ENCODE data around the gene ROBO4.

The ROBO4 gene

DNA sequence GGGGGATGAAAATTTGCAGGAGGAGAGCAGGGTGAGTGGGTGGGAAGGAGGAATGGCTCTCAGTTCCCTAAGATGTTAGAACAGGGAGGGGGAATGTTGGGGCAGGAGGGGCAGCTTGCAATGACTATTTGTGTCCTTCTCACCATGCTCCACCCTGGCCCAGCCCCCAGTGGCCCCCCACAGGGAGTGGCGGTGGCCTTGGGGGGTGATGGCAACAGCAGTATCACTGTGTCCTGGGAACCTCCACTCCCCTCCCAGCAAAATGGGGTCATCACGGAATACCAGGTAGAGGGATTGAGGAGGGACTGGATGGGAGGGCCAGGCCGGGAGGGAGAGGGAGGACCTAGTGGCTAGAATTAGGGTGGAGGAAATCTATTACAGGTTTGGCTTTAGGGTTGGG is 22.3 kb downstream of the ROBO4 start:
- no peak for DNase-seq (ENCODE audit: low read depth in 1 of 2, low spot score in 1 of 2)

DNA sequence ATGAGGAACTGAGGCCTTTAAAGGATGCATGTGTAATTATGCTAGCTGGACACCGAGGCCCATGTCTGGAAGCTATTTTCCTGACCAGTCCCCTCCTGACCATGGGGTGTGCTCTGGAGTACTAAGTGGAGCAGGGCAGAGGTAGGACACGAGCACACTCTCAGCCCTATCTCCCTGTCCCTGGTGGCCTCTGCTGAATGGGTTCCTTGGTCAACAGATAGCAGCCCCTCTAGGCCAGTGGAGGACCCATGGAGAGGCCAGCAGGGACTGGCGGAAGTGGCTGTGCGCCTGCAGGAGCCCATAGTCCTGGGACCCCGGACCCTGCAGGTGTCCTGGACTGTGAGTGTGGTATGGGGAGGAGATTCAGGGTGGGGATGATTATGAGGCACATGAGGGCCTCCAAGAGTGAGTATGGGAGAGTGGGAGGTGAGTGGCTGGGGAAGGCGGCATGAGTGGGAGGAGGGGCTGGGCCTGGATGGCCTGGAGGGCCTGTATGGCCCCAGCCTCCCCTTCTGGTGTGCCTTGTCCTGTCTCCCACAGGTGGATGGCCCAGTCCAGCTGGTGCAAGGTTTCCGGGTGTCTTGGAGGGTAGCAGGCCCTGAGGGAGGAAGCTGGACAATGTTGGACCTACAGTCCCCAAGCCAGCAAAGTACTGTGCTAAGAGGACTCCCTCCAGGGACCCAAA is 23.0 kb downstream of the ROBO4 start:
- no peak for DNase-seq (ENCODE audit: low read depth in 1 of 2, low spot score in 1 of 2)

DNA sequence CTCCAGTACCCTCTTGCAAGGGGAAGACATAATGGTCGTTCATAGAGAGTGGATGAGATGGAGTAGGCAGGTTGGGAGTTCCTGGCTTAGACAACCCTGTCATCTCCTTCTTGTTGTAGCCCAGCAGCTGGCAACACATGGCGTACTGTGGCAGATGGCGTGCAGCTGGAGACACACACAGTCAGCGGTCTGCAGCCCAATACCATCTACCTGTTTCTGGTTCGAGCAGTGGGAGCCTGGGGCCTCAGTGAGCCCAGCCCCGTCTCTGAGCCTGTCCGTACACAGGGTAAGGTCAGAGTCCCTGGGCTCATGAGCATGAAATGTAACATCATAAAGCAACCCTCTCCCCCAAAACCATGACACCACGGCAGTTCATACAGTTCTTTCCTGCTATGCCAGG is 23.7 kb downstream of the ROBO4 start:
- no peak for DNase-seq (ENCODE audit: low read depth in 1 of 2, low spot score in 1 of 2)

DNA sequence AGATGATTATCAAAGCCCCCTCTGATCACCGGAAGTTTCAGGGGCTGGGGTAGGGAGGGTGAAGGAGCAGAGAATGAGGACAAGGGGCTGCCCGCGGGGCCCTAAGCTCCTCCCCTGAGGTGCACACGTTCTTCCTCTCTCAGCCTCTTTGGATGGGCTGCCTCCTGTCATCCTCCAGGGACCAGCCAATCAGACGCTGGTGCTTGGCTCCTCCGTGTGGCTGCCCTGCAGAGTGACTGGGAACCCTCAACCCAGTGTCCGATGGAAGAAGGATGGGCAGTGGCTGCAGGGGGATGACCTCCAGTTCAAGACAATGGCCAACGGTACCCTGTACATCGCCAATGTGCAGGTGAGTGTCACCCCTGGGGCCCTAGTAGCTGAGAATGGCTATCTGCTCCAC is 24.9 kb downstream of the ROBO4 start:
- DNase-seq (ENCODE audit: low read depth in 1 of 2, low spot score in 1 of 2) = no peak

DNA sequence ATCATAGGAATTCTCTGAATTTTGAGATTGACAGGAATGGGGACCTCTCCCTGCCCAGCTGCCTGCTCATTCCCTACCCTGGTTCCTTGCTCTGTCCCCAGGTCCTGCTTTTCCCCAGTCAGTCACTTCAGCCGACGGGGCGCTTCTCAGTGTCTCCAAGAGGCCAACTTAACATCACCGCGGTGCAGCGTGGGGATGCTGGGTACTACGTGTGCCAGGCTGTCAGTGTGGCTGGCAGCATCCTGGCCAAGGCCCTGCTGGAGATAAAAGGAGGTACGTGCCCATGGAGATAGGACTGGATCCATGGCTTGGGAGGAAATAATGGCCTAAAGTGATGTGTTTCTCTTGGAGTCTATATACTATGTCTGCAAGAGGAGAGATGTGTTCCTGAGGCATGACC is 25.4 kb downstream of the ROBO4 start:
- no peak for DNase-seq (ENCODE audit: low read depth in 1 of 2, low spot score in 1 of 2)

DNA sequence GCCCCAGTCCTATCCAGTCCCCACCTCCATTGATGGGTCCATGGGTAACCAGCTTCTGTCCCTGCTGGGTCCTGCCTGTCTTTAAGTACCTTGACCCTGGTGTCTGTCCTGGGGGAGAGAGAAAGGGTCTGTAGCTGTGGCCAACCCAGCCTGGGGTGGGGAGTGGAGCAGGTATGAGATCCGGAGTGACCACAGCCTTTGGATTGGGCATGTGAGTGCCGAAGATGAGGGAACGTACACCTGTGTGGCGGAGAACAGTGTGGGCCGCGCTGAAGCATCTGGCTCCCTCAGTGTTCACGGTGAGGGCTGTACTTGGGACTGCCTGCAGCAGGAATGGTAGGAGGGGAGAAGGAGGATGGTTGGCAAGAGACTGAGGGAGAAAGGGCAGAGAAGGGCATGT is 27.2 kb downstream of the ROBO4 start:
- no peak for DNase-seq (ENCODE audit: low read depth in 1 of 2, low spot score in 1 of 2)

DNA sequence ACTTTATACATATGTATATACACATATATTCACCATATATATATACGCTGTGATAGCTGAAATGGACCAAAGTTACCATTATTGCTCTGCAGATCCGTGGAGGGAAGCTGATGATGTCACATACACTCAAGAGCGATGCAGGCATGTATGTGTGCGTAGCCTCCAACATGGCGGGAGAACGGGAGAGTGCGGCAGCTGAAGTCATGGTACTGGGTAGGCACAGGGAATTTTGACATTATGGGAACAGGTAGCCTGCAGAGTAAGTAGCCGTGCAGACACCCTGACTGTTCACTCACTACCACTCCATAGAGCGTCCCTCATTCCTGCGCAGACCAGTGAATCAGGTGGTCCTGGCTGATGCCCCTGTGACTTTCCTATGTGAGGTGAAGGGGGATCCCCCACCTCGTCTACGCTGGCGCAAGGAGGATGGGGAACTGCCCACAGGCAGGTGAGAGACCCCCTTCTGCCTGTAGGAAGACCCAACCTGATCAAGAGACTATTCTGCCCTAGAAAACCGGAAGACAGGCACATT is 27.7 kb downstream of the ROBO4 start:
- no peak for DNase-seq (ENCODE audit: low read depth in 1 of 2, low spot score in 1 of 2)

DNA sequence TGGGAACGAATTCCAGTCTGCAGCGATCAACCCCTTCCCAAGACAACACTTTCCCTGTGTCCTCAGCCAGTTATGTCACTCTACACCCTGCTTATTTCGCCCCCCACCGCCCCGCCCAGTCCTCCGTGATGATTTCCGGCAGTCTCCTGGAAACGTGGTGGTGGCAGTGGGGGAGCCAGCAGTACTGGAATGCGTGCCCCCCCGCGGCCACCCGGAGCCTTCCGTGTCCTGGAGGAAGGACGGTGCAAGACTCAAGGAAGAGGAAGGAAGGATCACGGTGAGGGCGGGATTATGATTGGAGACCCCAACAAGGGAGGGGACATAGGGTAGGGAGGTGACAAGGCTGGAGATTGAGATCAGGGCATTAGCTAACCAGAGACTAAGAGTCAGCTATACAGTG is 28.3 kb downstream of the ROBO4 start:
- DNase-seq (ENCODE audit: low read depth in 1 of 2, low spot score in 1 of 2) = no peak

DNA sequence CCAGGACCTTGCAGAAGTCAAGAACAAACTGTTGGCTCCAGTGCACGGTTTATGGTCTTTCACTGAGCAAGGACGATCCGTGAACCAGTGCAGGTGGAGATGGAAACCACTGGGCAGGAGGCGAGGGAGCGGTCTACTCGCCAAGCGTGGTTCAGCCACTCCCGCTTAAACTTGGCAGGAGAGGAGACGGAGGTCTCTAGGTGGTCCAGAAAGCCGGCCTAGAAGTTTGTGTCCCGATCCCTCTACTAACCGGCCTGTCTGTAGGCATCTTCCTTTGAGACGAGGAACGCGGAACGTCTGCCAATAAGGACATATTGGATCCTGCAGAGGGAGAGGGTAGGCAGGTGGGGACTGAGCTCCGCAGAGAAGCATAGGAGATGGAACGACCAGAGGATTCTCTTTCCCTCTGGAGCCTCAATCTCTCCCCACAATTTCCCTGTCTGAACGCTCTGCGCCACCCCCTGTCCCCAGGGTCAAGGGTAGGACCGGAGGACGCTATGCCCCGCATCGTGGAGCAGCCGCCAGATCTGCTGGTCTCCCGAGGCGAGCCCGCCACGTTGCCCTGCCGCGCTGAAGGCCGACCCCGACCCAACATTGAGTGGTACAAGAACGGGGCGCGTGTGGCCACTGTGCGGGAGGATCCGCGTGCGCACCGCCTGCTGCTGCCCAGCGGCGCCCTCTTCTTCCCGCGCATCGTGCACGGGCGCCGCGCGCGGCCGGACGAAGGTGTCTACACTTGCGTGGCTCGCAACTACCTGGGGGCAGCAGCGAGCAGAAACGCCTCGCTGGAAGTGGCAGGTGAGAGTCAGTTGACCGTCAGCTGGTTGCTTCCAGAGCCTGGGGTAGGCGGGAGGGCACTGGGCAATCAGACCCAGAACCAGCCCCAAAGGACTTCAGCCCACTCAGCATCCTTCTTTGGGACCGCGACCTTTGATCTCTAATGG is 29.1 kb downstream of the ROBO4 start:
- DNase-seq (ENCODE audit: low read depth in 1 of 2, low spot score in 1 of 2) = no peak

DNA sequence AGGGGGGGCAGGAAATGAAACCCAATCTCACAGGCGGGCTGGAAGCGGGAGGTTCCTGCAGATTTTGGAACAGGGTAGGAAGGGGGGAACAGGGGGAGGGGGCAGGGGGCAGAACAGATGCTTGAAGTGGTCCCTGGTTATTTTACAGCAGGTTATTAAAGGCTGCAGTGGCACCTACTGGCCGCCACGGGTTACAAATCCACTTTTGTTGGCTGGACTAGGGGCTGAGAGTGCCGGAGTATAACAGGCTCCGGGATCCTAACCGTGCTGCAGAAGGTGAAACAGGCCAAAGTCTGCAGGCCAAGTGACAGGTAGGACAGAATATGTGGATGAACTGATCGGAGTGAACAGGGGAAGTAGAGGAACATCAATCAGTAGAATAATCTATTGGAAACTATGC is 30.0 kb downstream of the ROBO4 start:
- DNase-seq (ENCODE audit: low read depth in 1 of 2, low spot score in 1 of 2) = no peak

DNA sequence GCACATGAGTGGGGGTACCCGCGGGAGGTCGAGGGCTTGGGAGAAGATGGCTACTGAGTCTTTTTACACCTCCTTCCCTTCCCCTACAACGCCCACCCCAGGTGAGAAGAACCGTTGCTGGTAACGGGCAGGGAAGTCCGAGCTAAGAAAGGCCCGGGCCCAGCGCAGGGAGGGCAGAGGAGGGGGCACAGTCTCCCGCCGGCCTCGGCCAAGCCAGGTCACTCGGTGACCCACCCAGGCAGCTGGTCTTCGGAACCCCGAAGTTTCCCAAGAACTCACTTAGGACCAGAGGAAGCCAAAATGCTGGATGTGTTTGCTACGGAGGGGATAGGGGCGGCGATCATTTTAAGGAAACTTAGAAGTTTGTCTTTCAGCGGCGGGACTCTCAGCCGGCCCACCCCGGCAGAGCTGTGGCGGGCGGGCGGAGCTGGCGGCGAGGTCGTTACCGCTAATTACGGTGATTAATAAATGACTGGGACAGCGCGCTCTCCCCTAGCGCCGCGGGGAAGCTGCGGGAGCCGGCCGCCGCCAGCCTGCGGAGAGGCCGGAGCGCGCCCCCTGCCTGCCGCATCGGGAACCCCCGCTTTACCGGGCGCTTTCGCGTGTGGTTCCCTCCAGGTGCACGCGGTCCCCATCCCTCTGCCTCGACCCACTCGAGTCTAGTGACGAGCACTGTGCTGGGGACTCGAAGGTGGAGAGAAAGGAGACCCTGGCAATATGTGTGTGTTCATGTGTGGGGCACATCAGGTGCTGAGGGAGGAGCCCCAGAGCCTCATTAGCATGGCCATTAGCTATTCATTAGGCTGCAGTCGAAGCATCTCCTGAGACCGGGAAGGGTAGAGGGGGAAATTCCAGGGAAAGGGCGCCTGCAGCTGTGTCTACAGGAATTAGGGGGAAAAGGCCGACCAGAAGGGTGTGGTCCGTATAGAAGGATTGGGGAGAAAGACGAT is 31.5 kb downstream of the ROBO4 start:
- peak in 1 of 2 donors; percentile 38 for DNase-seq (ENCODE audit: low read depth in 1 of 2, low spot score in 1 of 2)

DNA sequence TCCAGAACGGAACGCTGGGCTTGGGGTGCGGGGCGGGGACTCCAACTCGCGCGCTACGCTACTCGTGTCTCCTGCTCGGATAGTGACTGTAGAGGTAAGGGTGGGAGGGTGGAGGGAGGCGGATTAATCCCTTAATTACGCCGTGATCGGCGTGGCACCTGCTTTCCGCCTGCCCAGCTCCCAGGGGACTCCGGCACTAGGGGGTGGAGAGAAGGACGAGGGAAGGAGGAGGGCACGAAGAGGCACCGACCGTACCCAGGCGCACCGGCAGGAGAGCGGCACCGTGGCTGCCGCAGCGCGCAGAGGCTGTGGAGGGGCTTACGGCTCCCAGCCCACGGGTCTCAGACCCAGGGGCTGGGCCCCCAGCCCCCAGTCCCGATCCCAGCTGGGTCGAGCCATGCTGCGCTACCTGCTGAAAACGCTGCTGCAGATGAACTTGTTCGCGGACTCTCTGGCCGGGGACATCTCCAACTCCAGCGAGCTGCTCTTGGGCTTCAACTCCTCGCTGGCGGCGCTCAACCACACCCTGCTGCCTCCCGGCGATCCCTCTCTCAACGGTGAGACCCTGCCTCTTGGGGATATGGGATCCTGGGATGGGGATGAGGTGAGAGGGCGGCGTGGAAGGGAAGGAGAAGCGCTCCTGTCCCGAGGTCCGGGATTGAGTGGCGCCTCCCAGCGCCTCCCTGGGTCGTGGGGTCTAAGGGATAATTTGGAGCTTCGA is 32.3 kb downstream of the ROBO4 start, which contains the start of gene ROBO3:
Gene ROBO3, plus strand, starts transcription at position 252 of the 721 bp plus-strand sequence. Its CDS starts 146 bp downstream, at position 398.
- no peak for DNase-seq (ENCODE audit: low read depth in 1 of 2, low spot score in 1 of 2)

DNA sequence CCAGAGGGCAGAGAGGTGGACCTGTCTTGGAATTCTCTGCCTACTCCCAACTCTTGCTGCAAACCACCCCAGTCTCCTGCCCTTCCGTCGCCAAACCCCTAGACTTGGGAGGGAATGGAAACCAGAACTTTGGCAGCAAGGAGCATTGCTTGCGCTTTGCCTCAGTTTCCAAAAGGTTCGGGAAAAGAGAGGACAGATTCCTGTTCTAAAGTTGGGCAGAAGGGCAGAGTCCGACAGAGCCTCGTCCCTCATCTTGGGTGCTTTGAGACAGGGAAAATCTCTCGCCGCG is 32.8 kb downstream of the ROBO4 start:
- DNase-seq (ENCODE audit: low read depth in 1 of 2, low spot score in 1 of 2) = no peak

DNA sequence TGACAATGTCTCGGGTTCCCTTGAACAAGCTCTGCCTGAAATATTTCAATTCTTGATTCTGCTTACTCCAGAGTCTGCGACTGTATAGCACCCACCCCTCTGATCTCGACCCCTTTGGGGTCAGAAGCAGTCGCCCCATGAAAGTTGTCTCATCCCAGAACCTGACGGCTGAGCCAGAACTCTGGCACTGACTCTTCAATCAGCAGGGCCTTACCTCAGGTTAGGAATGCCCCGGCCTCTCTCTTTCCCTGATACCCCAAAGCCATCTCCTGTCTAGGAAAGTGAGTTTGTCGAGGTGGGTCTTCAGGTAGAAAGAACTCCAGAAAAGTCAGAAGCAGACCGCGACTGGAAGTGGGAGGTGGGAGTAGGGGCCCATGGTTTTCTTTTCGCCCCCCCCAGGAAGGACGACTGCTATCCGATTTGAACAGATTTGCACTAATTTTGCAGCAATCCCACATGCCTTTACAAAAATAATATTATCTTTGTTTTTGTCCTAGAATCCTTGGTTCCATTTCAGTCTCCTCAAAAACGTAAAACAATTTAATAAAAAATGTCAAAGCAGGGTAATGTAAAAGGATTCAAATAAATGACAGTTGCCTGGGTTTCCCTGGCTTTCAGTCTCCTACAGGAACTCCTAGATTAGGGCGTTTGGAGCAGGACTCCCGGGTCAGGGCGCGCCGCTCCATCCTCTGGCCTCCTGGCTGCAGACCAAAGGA is 33.3 kb downstream of the ROBO4 start:
- DNase-seq (ENCODE audit: low read depth in 1 of 2, low spot score in 1 of 2) = no peak

DNA sequence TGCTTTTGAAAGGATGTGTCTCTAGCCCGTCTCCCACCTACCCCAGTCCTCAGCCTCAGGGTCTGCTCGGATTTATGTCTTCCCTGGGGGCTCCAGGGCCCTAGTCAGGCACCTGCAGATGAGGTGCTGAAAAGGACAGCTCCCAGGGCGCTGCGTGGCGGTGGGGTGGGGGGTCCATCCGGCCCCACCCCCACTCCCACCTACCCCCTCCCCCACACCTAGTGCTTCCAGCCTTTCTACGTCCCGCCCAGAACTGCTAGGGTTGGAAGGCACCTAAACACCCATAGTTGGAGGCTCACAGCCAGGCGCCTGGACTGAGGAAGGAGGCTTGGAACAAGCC is 33.9 kb downstream of the ROBO4 start:
- no peak for DNase-seq (ENCODE audit: low read depth in 1 of 2, low spot score in 1 of 2)

DNA sequence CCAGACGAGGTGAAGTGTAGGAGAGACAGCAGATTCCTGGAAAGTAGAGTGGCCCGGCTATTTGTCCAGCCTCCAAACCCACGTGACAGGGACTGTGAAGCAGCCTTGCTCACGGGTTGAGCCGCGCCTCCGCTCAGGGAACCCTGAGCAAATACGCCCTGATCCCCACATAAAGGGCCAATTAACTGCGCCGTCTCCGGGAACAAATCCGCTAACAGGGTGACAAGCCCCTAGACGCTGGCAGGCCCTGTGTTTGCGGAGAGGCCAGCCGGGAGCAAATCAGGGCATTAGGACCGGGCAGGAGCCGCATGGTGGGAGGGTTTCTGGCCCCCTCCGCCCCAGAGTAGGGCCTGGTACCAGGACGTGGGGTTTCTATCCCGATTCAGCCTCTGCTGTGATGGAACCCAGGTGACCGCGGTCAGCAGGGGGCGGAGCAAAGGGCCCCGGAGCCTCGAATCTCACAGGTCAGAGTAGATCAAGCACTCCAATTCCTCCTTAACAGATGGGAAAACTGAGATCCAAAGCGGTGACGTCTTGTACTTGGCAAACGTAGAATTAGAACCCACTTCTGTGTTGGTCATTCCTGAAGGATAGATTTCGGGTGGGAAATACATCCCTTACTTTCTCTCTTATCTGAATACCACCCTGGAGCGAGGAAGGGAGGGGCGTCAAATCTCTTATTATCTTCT is 34.4 kb downstream of the ROBO4 start:
- no peak for DNase-seq (ENCODE audit: low read depth in 1 of 2, low spot score in 1 of 2)

DNA sequence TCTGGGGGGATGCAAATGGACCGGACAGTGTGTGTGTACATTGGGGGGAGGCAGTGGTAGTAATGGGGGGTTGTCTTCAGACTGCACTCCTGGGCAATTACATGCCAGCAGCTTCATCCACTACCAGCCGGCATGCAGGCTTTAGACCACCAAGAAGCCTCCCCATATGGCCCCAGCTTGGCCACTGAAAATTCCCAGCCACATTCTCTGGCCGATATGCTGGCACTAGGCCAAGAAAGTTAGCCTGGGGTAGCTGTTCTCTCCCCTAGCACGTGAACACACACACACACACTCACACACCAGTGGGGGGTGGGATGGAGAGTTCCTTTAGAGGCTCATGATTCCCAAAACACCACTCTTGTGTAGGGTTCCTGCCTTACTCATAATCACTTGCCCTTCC is 36.0 kb downstream of the ROBO4 start:
- DNase-seq (ENCODE audit: low read depth in 1 of 2, low spot score in 1 of 2) = no peak

DNA sequence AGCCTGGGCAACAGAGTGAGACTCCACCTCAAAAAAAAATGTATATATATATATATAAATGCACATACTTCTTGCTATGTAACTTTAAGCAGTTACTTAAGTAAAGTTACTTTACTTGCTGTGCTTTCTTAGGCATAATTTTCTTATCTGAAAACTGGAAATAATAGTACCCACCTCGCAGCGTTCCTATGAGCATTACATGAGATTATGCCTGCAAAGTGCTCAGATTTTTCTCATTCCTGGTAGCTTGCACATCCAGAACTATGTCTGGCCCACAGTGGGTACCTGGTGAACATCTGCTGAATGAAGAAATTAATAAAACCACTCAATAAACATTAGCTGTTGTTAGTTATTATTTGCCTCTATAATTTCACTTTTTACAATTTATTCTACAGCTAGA is 38.5 kb downstream of the ROBO4 start:
- DNase-seq (ENCODE audit: low read depth in 1 of 2, low spot score in 1 of 2) = no peak

DNA sequence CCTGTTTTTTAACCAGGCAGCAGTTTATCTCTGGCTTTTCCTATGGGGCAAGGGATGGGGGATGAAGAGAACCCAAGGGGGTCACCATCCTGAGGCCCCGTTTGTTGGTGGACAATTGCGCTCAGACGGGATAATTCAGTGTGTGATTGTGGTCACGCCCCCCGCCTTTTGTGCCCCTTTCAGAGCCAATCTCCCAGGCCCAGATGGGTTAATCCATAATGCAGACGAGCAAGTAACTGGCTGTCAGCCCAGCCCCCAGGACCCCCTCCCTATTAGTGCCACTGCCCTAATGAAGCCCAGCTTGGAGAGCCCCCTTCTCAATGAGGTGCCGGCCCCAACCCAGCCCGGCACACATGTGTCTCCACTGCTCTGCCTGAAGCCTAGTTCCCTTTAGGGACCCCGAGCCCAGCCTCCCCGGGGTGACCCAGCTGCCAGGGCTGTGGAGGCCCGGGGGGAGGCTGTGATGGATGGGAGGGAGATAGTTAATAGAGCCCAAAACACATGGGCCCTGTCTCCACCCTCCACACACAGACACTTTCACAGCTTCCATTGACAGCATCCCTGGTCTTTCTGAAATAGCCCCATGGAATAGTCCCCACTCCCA is 51.5 kb downstream of the ROBO4 start:
- no peak for DNase-seq (ENCODE audit: low read depth in 1 of 2, low spot score in 1 of 2)

All from stimulated activated CD4-positive, alpha-beta T cell treated with anti-CD3 and anti-CD28 coated beads, Interleukin-15, amount 100 ng/mL, for 1 hour (primary cell).